Activated CD8-positive, alpha-beta memory T cell treated with anti-CD3 and anti-CD28 coated beads, Interleukin-2, amount 50 U/mL, for 24 hours (primary cell): Measurements from ENCODE around the gene APLF.
"Not testable (repeated sequence)": the region's sequence is repeated elsewhere in the genome, so short reads cannot be mapped to it uniquely, and the experiment has no call there.

Experiments used
- DNase-seq: peaks from one replicate; pipeline ENCODE4 v3.0.0-alpha.2; 2020; ENCODE audit errors: extremely low read depth

The APLF gene

DNA sequence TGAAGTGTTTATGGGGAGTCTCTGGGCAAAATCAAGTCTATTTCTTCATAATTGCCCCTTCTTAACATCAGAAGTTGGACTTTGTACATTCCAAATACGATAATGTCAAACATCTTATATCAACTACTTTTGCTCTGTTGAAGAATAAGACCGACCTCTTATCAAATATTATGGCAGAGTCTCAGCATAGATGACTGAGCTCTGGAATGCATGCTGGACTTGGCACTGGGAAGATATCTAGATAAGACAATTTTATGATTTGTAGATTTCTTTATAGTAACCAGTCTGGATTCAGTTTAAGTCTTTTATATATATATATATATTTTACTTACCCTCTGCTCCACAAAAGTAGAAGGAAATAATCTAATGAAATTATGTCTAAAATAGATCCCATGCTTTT lies 8.2 kb downstream of the APLF start:
- DNase-seq: no peak

GRCh38 chr2:68476454-68476853 lies 9.1 kb downstream of the APLF start:
- no peak for DNase-seq

DNA sequence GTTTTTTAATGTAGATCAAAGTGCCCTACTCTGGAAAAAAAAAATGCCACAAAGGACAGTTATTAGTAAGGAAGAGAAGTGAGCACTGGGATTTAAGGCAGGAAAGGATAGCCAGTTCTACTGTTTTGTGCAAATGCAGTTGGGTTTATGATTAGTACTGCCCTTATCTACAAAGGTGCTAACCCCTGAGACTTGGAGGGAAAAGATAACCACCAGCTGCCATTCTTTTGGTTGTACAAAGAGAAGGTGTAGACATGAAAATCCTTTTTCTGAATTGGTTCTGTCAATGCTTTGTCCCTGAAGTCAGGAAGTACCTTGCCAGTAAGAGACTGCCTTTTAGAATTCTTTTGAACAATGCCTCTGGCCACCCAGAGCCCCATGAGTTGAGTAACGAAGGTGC lies 11.3 kb downstream of the APLF start:
- no peak for DNase-seq

GRCh38 chr2:68482296-68482820 lies 15.0 kb downstream of the APLF start:
- no peak for DNase-seq

- DNase-seq: no peak
Observed at GRCh38 chr2:68483011-68483410, 15.6 kb downstream of the APLF start.

GRCh38 chr2:68487773-68488355 lies 20.5 kb downstream of the APLF start:
- DNase-seq: no peak

DNA sequence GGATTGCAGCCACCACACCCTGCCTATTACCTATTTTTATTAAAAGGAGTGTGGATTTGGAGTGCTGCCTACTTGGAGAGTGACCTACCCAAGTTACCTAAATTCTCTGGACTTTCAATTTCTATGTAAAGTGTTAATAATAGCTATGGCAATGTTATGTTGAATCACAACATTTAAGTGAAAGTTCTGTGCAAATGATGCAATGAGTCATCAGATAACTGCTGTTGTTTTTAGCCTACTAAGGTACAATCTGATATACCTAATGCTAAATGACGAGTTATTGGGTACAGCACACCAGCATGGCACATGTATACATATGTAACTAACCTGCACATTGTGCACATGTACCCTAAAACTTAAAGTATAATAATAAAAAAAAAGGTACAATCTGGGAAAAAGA lies 21.2 kb downstream of the APLF start:
- DNase-seq: not testable (repeated sequence)

DNA sequence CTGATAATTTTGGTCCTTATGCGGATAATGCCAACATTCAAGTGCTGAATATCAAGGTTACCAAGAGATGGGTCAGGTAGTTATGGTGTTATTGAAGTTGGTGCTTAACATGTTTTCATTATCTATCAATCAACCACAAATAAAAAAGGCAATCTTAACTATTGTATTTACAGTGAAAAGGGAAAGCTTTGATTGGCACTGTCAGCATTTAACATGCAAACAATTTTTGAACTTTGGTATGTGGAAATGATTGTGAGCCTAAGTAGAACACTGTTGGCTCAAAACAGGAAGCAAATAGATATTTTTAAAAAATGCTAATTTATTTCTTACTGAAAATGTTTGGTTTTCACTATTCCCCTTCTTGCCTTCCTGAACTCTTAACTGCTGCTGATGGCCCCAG lies 21.9 kb downstream of the APLF start:
- DNase-seq: no peak

DNA sequence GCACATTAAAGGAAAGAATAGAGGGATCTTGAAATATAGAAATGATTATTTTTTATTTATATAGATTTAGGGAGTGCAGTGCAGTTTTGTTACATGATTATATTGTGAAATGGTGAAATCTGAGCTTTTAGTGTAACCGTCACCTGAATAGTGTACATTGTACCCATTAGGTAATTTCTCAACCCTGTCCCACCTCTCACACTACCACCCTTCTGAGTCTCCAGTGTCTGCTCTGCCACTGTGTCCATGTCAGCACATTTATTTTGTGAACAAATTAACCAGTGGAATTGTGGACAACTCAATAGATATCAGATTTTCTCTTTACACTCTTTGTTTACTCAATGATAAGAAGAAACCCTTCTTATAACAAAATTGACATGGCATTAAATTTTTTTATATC lies 24.2 kb downstream of the APLF start:
- no peak for DNase-seq

- DNase-seq: no peak
Observed at GRCh38 chr2:68499133-68499532, 31.7 kb downstream of the APLF start.

DNA sequence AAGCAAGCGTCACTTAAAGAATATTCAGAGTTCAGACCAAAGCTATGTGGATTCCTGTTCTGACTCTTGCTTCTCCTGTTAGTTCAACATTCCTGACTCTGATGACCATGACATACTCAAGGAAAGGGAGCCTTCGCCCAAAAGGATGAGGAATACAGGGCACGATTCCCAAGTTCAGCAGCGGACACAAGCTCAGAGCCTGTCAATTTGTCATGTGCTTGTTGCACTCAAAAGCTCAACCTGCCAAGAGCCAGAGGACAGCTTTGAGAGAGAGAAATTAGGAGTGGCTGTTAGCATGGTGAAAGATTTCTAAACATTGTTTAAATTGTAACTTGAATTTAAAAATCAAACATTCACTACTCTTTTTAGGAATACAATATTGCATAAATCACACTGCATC lies 33.3 kb downstream of the APLF start:
- no peak for DNase-seq

DNA sequence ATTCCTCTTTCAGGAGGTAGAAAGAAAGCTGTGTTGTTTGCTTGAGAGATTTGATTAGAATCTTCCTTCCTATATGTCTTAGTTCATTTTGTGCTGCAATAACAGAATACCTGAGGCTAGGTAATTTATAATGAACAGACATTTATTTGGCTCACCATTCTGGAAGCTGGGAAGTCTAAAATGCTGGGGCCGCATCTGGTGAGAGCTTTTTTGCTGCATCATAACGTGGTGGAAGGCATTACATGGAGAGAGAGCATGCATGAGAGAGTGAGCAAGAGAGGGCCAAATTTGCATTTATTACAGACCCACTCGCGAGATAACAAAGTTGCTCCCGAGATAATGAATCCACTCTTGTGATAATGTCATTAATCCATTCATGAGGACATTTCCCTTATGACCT lies 34.4 kb downstream of the APLF start:
- no peak for DNase-seq

GRCh38 chr2:68505603-68506159 lies 38.3 kb downstream of the APLF start:
- DNase-seq: no peak

DNA sequence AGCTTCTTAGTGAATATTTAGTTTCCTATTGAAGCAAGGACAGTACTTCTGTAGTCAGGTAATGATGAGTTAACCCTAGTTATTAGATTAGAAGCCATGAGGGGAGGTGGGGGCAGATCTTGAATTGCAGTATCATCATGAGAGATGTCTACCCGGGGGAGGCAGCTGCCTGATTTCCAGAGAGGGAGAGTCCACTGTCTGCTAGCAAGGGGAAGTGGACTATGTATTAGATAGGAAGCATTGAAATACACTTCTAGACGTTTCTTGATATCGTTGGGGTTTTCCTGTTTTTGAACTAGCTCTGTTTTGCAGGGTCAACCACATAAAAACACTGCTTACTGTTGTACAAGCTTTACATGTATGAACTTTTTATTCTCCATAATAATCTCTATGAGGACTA lies 38.8 kb downstream of the APLF start:
- no peak for DNase-seq

- DNase-seq: no peak
Observed at GRCh38 chr2:68512326-68512725, 44.9 kb downstream of the APLF start.

DNA sequence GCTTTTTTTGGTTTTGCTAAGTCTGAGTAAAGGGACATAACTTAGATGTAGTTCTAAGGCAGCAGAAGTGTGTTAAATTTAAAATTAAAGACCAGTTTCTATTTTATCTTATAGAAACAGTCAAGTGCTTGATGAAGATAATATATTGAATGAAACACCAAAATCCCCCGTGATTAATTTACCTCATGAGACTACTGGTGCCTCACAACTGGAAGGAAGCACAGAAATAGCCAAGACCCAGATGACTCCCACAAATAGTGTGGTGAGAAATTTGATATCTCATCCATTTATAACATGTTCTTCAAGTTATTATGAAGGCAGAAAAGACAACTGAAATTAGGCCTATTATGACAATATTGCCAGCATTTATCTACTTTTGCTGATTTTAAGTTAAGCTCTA lies 45.6 kb downstream of the APLF start:
- DNase-seq: no peak

DNA sequence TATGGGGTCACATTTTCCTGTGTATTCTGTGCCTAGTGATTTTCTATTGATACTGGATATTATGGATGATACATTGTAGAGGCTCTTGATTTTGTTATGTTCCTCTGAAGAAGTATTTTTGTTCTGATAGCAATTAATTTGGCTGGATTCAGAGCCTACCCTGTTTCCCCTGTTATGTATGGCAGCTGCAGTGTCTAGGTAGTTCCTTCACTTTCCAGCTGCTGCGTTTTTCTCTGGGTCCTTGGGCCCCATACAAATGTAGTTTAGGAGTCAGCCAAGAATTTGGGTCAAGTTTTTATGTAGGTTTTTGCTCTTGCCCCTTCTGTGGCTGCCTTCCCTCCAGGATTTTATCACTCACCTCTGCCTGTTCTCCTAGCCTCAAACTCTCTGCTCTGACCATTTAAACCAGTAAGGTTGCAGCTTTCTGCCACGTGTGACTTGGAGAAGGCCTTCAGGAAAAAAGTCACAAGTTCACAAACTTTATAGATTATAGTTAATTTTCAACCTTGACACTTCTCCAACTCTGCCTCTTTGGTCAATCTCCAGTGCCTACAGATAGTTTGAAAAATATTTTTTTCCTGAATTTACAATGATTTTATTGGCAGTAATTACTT lies 47.0 kb downstream of the APLF start:
- no peak for DNase-seq

DNA sequence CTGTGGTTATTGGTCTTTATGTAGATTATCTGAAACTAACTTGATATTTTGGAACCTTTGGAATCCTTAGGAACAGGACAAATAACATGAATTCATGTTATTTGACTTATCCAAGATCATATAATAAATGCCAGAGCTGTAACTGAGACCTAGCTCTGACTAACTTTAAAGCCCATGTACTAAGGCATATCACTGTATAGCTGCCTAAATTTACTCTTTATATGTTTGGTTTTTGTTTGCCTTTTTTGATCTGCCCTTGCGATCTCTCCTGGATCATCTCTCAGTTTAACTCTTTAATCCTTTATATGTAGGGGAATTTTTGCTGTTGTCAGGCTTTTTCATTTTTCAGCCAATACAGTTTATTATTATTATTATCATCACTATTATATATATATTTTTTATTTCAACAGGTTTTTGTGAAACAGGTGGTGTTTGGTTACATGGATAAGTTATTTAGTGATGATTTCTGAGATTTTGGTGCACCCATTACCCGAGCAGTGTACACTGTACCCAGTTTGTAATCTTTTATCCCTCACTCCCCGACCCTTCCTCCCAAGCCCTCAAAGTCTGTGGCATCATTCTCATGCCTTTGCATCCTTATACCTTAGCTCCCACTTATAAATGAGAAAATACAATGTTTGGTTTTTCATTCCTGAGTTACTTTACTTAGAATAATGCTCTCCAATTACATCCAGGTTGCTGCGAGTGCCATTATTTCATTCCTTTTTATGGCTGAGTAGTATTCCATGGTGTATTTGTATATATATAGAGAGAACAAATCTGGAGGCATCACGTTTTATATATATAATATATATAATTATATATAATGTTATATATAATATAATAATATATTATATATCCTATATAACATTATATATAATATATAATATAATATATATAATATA lies 48.9 kb downstream of the APLF start:
- DNase-seq: no peak

DNA sequence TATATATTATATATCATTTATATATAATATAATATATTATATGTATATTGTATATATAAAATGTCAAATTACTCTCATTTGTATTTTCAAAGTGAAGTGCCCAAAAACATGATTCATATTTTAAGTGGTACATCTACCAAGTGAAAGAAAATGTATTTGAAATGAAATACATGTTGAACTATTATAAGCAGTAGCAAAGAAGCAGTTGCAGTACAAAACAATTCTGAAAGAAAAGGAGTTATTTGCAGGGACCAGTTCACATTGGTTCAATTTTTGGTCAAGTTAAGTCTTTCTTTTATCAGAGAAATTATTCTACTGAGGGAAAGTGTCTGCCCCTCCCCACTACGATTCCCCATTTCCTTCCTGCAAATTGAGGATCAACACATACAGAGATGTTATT lies 51.9 kb downstream of the APLF start:
- no peak for DNase-seq

DNA sequence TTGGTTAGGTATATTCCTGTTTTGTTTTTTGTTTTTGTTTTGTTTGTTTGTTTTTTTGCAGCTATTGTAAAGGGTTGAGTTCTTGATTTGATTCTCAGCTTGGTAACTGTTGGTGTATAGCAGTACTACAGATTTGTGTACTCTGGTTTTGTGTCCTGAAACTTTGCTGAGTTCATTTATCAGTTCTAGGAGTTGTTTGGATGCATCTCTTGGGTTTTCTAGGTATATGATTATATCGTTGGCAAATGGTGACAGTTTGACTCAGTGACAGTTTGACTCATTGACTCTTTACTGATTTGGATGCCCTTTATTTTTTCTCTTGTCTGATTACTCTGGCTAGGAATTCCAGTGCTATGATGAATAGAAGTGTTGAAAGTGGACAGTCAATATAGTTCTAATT lies 53.7 kb downstream of the APLF start:
- DNase-seq: no peak

GRCh38 chr2:68526943-68527342 lies 59.6 kb downstream of the APLF start:
- not testable (repeated sequence) for DNase-seq

DNA sequence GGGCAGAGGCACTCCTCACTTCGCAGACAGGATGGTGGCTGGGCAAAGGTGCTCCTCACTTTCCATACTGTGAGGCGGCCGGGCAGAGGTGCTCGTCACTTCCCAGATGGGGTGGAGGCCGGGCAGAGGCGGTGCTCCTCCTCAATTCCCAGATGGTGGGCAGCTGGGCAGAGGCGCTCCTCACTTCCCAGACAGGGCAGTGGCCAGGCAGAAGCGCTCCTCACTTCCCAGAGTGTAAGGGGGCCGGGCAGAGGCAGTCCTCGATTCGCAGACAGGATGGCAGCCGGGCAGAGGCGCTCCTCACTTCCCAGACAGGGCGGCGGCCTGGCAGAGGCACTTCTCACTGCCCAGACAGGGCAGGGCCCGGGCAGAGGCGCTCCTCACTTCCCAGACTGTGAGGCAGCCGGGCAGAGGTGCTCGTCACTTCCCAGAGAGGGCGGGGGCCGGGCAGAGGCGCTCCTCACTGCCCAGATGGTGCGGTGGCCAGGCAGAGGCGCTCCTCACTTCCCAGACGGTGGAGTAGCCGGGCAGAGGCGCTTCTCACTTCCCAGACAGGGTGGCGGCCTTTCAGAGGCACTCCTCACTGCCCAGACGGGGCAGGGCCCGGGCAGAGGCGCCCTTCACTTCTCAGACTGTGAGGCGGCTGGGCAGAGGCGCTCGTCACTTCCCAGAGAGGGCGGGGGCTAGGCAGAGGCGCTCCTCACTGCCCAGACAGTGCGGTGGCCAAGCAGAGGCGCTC lies 60.1 kb downstream of the APLF start:
- DNase-seq: not testable (repeated sequence)
